HL-60 (cell line): ENCODE measurements around the gene SH3BP5.
"Not testable (repeated sequence)": the region's sequence is repeated elsewhere in the genome, so short reads cannot be mapped to it uniquely, and the experiment has no call there.

ENCODE experiments used
- DNase-seq, 2 experiments: peaks; one replicate each; pipeline ENCODE4 v3.0.0-alpha.2; 2010 to 2020; ENCODE audit warnings: low read depth in 1 of 2, low spot score in 1 of 2
- H3K27ac ChIP-seq: fragments of 250-450 bp; sonication (Bioruptor Pico); replicated peaks from 2 replicates; pipeline ENCODE4 v1.5.1; 2020; ENCODE audit warnings: mild to moderate bottlenecking, moderate library complexity
- H3K27me3 ChIP-seq: fragments of 250-450 bp; sonication (Bioruptor Pico); 2 replicates; pipeline ENCODE4 v1.5.1; 2021; ENCODE audit warnings: mild to moderate bottlenecking, moderate library complexity; ENCODE audit not compliant: insufficient read depth, poor library complexity, severe bottlenecking
- H3K4me3 ChIP-seq: replicated peaks from 2 replicates; pipeline ENCODE4 v1.5.1; 2011; ENCODE audit warnings: mild to moderate bottlenecking, control low read depth, low read length; ENCODE audit not compliant: insufficient read depth
- CTCF ChIP-seq: IDR thresholded peaks from one replicate; pipeline ENCODE4 v1.5.1; 2011; ENCODE audit warnings: low read length, control low read depth, inconsistent platforms; ENCODE audit not compliant: insufficient read depth
- GABPA ChIP-seq: IDR thresholded peaks from 2 replicates; pipeline ENCODE4 v1.6.1; 2012; ENCODE audit warnings: low read depth
- POLR2AphosphoS5 ChIP-seq: IDR thresholded peaks from 2 replicates; pipeline ENCODE4 v1.6.1; 2012; ENCODE audit warnings: low read depth
- REST ChIP-seq: IDR thresholded peaks from 2 replicates; pipeline ENCODE4 v1.6.1; 2012; ENCODE audit warnings: low read depth; ENCODE audit not compliant: insufficient replicate concordance
- SPI1 ChIP-seq: IDR thresholded peaks from 2 replicates; pipeline ENCODE4 v1.6.1; 2012; ENCODE audit warnings: low read depth, mild to moderate bottlenecking, borderline replicate concordance

Gene SH3BP5

DNA sequence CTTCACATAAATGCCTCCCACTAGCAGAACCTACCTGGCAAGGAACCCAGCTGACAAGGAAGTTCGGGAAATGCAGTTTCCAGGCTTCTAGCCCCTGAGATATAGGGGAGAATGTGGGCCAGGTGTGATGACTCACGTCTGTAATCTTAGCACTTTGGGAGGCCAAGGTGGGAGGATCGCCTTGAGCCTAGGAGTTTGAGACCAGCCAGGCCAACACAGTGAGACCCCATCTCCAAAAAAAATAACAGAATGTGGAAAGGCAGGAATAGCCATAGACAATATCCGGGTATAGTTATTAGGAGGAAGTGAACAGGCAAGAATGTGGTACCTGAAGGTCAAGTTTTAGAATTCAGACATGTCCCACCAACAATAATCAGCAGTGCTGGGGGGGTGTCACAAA lies 40.5 kb upstream of the SH3BP5 start:
- H3K4me3 ChIP-seq, result no peak overlapping the region
- DNase-seq, result no peak
- H3K27ac ChIP-seq, result no peak overlapping the region
- TF ChIP-seq SPI1 (no peak), POLR2AphosphoS5 (no peak), GABPA (no peak), CTCF (no peak), REST (no peak)
- peaks cover 3% of the 10 kb centered on the region for H3K27me3 ChIP-seq

- Histone ChIP-seq H3K27ac (no peak overlapping the region), H3K27me3 (peaks cover 3% of the 10 kb centered on the region), H3K4me3 (no peak overlapping the region)
- DNase-seq, result no peak
- TF ChIP-seq REST (no peak), GABPA (no peak), CTCF (no peak), POLR2AphosphoS5 (no peak), SPI1 (no peak)
These were observed 36.3 kb upstream of the SH3BP5 start for GRCh38 chr3:15368561-15369135.

GRCh38 chr3:15367059-15367458 lies 34.7 kb upstream of the SH3BP5 start:
- peaks cover 3% of the 10 kb centered on the region for H3K27me3 ChIP-seq
- DNase-seq, result no peak
- H3K4me3 ChIP-seq, result no peak overlapping the region
- H3K27ac ChIP-seq, result no peak overlapping the region
- no peak for TF ChIP-seq POLR2AphosphoS5
- no peak for TF ChIP-seq SPI1
- TF ChIP-seq REST, result no peak
- TF ChIP-seq CTCF, result no peak
- no peak for TF ChIP-seq GABPA

DNA sequence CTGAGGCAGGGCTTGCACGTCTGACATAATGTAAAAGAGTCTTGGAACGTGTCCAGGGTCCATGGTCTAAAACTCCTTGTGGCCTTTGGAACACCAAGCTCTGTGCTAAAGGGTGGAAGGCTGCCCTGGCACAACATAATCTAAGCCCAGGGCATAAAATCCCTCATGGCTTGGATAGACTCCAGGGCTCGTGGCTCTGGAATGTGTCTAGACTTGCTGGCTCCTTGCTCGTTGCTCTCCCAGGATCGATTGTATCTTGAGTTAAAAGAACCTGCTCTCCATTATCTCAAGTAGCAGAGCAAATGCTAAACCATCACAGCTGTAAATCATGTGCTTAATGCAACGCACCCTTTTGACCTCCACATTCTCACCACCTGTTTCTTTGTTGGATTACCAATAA lies 31.7 kb upstream of the SH3BP5 start:
- not testable (repeated sequence) for H3K4me3 ChIP-seq, H3K27ac ChIP-seq, DNase-seq, H3K27me3 ChIP-seq
